HL-60/S4 treated with phorbol 12-myristate 13-acetate at 8.2 ng/mL for 4 days and 3 days (cell line): ENCODE measurements around the gene CTSG.
"Not testable (repeated sequence)": the region's sequence is repeated elsewhere in the genome, so short reads cannot be mapped to it uniquely, and the experiment has no call there.

ENCODE experiments used
- in situ Hi-C: fragments of 300-500 bp; cut with MboI; formaldehyde crosslinking; loops from 2 replicates; pipeline ENCODE4 v1.15.0; 2022; ENCODE audit warnings: low sequenced_read_pairs

Gene CTSG

DNA sequence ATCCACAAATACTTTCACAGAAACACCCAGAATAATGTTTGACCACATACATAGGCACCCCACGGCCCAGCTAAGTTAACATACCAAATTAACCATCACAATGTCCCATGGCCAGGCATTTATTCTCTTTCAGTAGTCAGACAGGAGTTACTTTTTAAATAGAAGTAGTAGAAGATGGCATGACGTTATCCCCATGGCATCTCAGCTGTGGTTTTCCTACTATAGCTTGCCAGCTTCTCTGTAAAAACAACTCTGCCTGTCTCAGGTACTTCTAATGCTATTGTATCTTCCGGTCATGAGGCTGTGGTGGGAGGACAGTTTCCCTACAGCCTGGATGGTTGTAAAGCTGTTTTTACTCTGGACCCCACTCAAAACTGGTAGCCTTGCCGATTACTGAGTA is 19.3 kb downstream of the CTSG start:
- in situ Hi-C loops: no loop called here

GRCh38 chr14:24549064-24549463 is 27.0 kb downstream of the CTSG start:
- in situ Hi-C loops: not testable (repeated sequence)

DNA sequence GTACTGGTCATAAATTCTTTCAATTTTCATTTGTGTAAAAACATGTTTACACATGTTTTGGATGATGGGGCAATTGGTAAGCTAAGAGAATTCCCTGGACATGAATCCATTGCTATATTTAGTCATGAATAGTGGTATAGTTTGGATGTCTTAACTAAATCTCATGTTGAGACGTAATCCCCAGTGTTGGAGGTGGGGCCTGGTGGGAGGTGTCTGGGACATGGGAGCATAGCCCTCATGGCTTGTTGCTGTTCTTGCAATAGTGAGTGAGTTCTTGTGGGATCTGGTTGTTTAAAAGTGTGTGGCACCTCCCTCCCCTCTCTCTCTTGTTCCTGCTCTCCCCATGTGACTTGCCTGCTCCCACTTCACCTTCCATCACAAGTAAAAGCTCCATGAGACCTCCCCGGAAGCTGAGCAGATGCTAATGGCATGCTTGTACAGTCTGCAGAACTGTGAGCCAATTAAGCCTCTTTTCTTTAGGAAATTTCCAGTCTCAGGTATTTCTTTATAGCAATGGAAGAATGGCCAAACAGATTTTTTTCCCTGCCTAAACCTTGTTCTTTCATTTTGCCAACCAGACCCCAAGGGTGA is 33.6 kb downstream of the CTSG start:
- in situ Hi-C loops: no loop called here

DNA sequence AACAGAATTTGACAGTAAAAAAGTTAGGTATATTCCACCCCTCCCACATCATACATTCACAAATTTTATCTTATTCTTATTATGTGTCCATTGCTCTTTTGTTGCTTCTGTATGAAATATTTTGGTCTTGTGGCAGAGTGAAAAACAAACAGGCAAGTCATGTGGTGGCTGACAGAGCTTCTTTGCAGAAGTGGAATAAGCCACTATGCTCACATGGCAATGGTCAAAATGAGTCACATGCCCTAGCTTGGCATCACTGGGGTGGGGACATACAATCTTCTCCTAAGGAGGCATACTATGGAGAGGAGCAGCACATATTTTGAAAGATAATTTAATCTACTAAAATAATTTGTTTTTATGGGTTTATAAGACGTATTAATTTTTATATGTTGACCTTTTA is 40.3 kb downstream of the CTSG start:
- in situ Hi-C loops: no loop called here

DNA sequence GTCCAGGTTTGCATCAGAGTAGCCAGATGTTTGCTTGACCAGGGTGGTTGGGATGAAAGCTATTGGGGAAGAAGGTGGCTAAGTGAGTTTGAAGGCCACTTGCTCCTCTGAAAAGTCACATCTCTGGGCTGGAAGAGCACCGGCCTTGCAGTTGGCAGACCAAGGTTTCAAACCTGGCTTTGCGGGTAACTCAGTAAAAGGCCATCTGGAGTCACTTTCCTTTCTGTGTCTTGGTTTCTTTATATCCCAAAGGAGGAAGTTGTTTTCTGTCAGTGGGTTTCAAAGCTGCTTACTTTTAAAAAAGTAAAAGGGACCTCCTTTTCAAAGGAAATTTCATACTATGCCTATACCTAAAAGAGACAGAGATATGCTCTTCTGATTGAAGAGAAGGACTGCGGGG is 41.8 kb downstream of the CTSG start:
- in situ Hi-C loops: no loop called here

GRCh38 chr14:24525877-24526620 is 50.0 kb downstream of the CTSG start:
- in situ Hi-C loops: not testable (repeated sequence)
